Trophoblast cell (in vitro differentiated cells and primary cell): ENCODE results near the gene PPM1N.

Source experiments
- DNase-seq, 2 donors: peaks; one replicate each; pipeline ENCODE4 v3.0.0-alpha.2; 2016
- H2AFZ ChIP-seq: 2 replicates; pipeline ENCODE4 v1.6.1; 2013; ENCODE audit warnings: low read length, moderate library complexity, mild to moderate bottlenecking; ENCODE audit not compliant: insufficient read depth, poor library complexity
- H2AK5ac ChIP-seq: 2 replicates; pipeline ENCODE4 v1.6.1; 2013; ENCODE audit warnings: mild to moderate bottlenecking, low read length
- H2BK120ac ChIP-seq: 2 replicates; pipeline ENCODE4 v1.6.1; 2013; ENCODE audit warnings: low read length, mild to moderate bottlenecking, moderate library complexity; ENCODE audit not compliant: insufficient read depth, poor library complexity
- H2BK12ac ChIP-seq: 2 replicates; pipeline ENCODE4 v1.6.1; 2013; ENCODE audit warnings: mild to moderate bottlenecking, low read length, moderate library complexity
- H2BK5ac ChIP-seq: 2 replicates; pipeline ENCODE4 v1.6.1; 2013; ENCODE audit warnings: low read length, low read depth, moderate library complexity, mild to moderate bottlenecking; ENCODE audit not compliant: poor library complexity
- H3K14ac ChIP-seq: 2 replicates; pipeline ENCODE4 v1.6.1; 2013; ENCODE audit warnings: mild to moderate bottlenecking, low read length
- H3K18ac ChIP-seq: 2 replicates; pipeline ENCODE4 v1.6.1; 2013; ENCODE audit warnings: mild to moderate bottlenecking, low read length
- H3K23ac ChIP-seq: 2 replicates; pipeline ENCODE4 v1.6.1; 2013; ENCODE audit warnings: low read length
- H3K27ac ChIP-seq: 2 replicates; pipeline ENCODE4 v1.5.1; 2013; ENCODE audit warnings: low read depth, mild to moderate bottlenecking, inconsistent platforms, low read length, moderate library complexity
- H3K27me3 ChIP-seq: 2 replicates; pipeline ENCODE4 v1.6.1; 2013; ENCODE audit warnings: inconsistent platforms, mild to moderate bottlenecking, low read length, moderate library complexity; ENCODE audit not compliant: insufficient read depth
- H3K36me3 ChIP-seq, 2 experiments: 1 replicate in 1 of 2; 2 replicates in 1 of 2; pipeline ENCODE4 v1.6.1; 2013; ENCODE audit warnings: low read length in 2 of 2, mild to moderate bottlenecking in 2 of 2, moderate library complexity in 1 of 2; ENCODE audit not compliant: insufficient read depth in 2 of 2, control insufficient read depth in 1 of 2
- H3K4ac ChIP-seq: 2 replicates; pipeline ENCODE4 v1.6.1; 2013; ENCODE audit warnings: low read depth, mild to moderate bottlenecking, low read length, moderate library complexity
- H3K4me1 ChIP-seq, 2 experiments: 1 replicate in 1 of 2; 2 replicates in 1 of 2; pipeline ENCODE4 v1.6.1; 2013; ENCODE audit warnings: low read length in 2 of 2, mild to moderate bottlenecking in 2 of 2, moderate library complexity in 1 of 2; ENCODE audit not compliant: insufficient read depth in 2 of 2, control insufficient read depth in 1 of 2
- H3K4me2 ChIP-seq: 2 replicates; pipeline ENCODE4 v1.6.1; 2013; ENCODE audit warnings: inconsistent platforms, mild to moderate bottlenecking, low read length, moderate library complexity
- H3K4me3 ChIP-seq: 2 replicates; pipeline ENCODE4 v1.5.1; 2013; ENCODE audit warnings: mild to moderate bottlenecking, low read depth, low read length, inconsistent platforms
- H3K79me1 ChIP-seq: one replicate; pipeline ENCODE4 v1.6.1; 2013; ENCODE audit warnings: low read length
- H3K79me2 ChIP-seq: 2 replicates; pipeline ENCODE4 v1.6.1; 2013; ENCODE audit warnings: low read length, mild to moderate bottlenecking; ENCODE audit not compliant: control insufficient read depth, insufficient read depth, poor library complexity
- H3K9ac ChIP-seq: 2 replicates; pipeline ENCODE4 v1.6.1; 2013; ENCODE audit warnings: mild to moderate bottlenecking, low read length
- H3K9me3 ChIP-seq: 2 replicates; pipeline ENCODE4 v1.6.1; 2013; ENCODE audit warnings: low read depth, mild to moderate bottlenecking, control low read depth, inconsistent platforms, low read length; ENCODE audit not compliant: insufficient read depth
- H4K12ac ChIP-seq: 2 replicates; pipeline ENCODE4 v1.6.1; 2013; ENCODE audit warnings: low read depth, mild to moderate bottlenecking, low read length, moderate library complexity
- H4K8ac ChIP-seq: 2 replicates; pipeline ENCODE4 v1.6.1; 2013; ENCODE audit warnings: low read depth, mild to moderate bottlenecking, low read length, moderate library complexity
- H4K91ac ChIP-seq: one replicate; pipeline ENCODE4 v1.6.1; 2013; ENCODE audit warnings: low read depth, mild to moderate bottlenecking, low read length, moderate library complexity
- WGBS: extraction: QIAGEN DNeasy Blood & Tissue Kit; methylation state at CpG from one replicate; pipeline ENCODE4 v1.1.7; 2013; ENCODE audit warnings: missing lambda C conversion rate; ENCODE audit not compliant: insufficient read length, insufficient coverage; ENCODE audit errors: extremely low coverage; 5-methylcytosine and 5-hydroxymethylcytosine counted together

Gene PPM1N

DNA sequence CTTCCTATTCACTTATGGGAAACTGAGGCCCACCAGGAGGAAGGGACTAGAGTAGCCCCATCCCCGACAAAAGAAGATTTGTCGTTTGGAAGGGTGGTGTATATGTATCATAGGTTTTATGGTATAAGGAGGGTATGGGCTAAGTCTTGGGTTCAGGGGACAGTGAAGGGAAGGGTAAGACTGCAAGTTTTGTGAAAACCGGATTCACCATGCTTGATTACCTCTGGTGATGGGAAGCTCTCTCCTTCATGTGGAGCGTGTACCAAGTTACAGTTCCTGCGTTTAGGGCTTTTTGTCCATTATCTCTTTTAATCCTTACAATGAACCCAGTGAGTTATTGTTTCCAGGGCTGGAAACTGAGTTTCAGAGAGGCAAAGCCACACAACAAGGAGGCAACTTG lies 12.8 kb downstream of the PPM1N start:
- Histone ChIP-seq H4K91ac (no peak overlapping the region), H3K18ac (no peak overlapping the region), H2BK5ac (no peak overlapping the region), H4K12ac (no peak overlapping the region), H3K79me2 (peaks cover 52% of the 10 kb centered on the region), H2AK5ac (no peak overlapping the region), H3K4me2 (no peak overlapping the region), H3K27ac (no peak overlapping the region), H3K4ac (peak overlapping the region; percentile 37), H3K4me3 (no peak overlapping the region), H3K36me3 (peaks cover 30 to 35% of the 10 kb centered on the region in 2 experiments), H4K8ac (no peak overlapping the region), H3K23ac (no peak overlapping the region), H3K9ac (no peak overlapping the region), H3K4me1 (peaks cover 6 to 15% of the 10 kb centered on the region in 2 experiments), H2BK12ac (no peak overlapping the region), H2AFZ (no peak overlapping the region), H3K9me3 (no peaks in the 10 kb centered on the region), H3K27me3 (no peaks in the 10 kb centered on the region), H3K79me1 (peaks cover 29% of the 10 kb centered on the region), H2BK120ac (no peak overlapping the region), H3K14ac (no peak overlapping the region)
- no peak for DNase-seq
- WGBS: 100% methylated on average over 1 of the region's 5 CpGs

DNA sequence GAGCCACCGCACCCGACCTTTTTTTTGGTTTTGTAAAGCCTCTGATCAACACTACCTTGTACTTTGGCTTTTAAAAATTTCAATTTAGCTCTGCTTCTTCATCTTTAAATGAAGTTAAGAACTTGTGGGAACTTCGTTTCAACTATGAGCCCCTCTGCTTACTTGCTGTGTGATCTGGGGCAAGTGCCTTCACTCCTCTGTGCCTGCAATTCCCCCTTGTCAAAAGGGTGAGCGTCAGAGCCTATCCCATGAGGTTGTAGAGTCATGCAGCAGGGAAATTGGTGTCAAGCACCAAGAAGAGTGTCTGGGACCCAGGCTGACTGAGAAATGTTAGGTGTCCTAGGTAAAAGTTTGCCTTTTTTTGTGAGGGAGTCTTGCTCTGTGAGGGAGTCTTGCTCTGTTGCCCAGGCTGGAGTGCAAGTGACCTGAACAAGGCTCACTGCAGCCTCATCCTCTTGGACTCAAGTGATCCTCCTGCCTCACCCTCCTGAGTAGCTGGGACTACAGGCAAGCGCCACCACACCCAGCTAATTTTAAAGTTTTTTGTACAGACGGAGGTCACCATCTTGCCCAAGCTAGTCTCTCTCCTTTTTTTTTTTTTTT lies 14.7 kb downstream of the PPM1N start:
- Histone ChIP-seq H3K14ac (no peak overlapping the region), H3K36me3 (peaks cover 43 to 50% of the 10 kb centered on the region in 2 experiments), H4K91ac (no peak overlapping the region), H2AK5ac (no peak overlapping the region), H3K27ac (no peak overlapping the region), H3K18ac (no peak overlapping the region), H4K12ac (no peak overlapping the region), H3K4ac (peak overlapping the region; percentile 71), H3K9ac (no peak overlapping the region), H2AFZ (no peak overlapping the region), H3K4me1 (peaks cover 4 to 13% of the 10 kb centered on the region in 2 experiments), H3K23ac (no peak overlapping the region), H2BK120ac (no peak overlapping the region), H4K8ac (no peak overlapping the region), H3K79me2 (peaks cover 46% of the 10 kb centered on the region), H2BK5ac (no peak overlapping the region), H3K79me1 (peaks cover 14% of the 10 kb centered on the region), H3K9me3 (no peaks in the 10 kb centered on the region), H3K4me3 (no peak overlapping the region), H3K4me2 (no peak overlapping the region), H2BK12ac (no peak overlapping the region), H3K27me3 (no peaks in the 10 kb centered on the region)
- no peak for DNase-seq
- WGBS: no CpG with 5 or more reads among the region's 6 CpGs

DNA sequence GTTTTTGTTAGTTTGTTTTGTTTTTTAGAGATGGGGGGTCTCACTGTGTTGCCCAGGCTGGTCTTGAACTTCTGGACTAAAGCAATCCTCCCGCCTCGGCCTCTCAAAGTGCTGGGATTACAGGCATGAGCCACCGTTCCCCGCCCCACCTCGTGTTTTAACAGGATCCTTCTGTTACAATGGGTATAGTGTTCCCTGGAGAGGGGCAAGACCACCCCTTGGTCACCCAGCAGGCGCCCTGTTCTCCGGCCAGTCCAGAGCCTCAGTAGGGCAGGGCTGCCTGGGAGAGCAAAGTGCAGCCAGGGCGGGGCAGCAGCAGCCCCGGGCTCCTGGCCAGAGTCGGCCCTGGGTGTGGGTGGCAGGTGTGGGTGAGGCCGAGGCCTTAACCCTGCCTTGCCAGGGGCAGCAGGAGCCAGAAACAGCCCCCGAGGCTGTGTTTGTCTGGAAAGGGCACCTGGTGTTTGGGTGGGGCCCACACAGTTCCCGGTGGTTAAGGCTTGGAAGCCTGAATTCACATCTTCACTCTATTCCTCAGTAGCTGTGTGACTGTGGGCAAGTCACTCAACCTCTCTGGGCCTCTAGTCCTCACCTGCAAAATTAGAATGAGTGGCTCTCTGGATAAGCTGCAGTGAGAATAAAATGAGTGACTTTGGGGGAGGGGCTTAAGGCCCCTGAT lies 16.3 kb downstream of the PPM1N start:
- no peak overlapping the region for H3K4me2 ChIP-seq

GRCh38 chr19:45515081-45515624 lies 16.9 kb downstream of the PPM1N start:
- H3K36me3 ChIP-seq: peaks cover 53 to 59% of the 10 kb centered on the region in 2 experiments
- no peak overlapping the region for H3K4me2 ChIP-seq
- no peak overlapping the region for H3K23ac ChIP-seq
- peaks cover 30% of the 10 kb centered on the region for H3K79me2 ChIP-seq
- no peak overlapping the region for H2BK120ac ChIP-seq
- H3K27me3 ChIP-seq: no peaks in the 10 kb centered on the region
- WGBS: no CpG with 5 or more reads among the region's 10 CpGs
- no peak overlapping the region for H3K14ac ChIP-seq
- no peak overlapping the region for H4K91ac ChIP-seq
- H3K9ac ChIP-seq: no peak overlapping the region
- DNase-seq: peak in 1 of 2 donors; percentile 41
- no peak overlapping the region for H2AFZ ChIP-seq
- H3K4me1 ChIP-seq: peaks cover 0 to 11% of the 10 kb centered on the region in 2 experiments
- H3K27ac ChIP-seq: no peak overlapping the region
- no peak overlapping the region for H2BK12ac ChIP-seq
- H3K18ac ChIP-seq: no peak overlapping the region
- H4K8ac ChIP-seq: no peak overlapping the region
- no peak overlapping the region for H2AK5ac ChIP-seq
- H3K9me3 ChIP-seq: no peaks in the 10 kb centered on the region
- H3K4me3 ChIP-seq: no peak overlapping the region
- H2BK5ac ChIP-seq: no peak overlapping the region
- H3K4ac ChIP-seq: no peak overlapping the region
- H3K79me1 ChIP-seq: no peaks in the 10 kb centered on the region
- no peak overlapping the region for H4K12ac ChIP-seq

More for the DNA sequence above, 16.3 kb downstream of the PPM1N start:
- peak; percentile 55 to 70 for DNase-seq
- WGBS: no CpG with 5 or more reads among the region's 13 CpGs
- Histone ChIP-seq H3K4me3 (no peak overlapping the region), H4K91ac (no peak overlapping the region), H2AK5ac (no peak overlapping the region), H2AFZ (no peak overlapping the region), H3K27me3 (no peaks in the 10 kb centered on the region), H4K8ac (no peak overlapping the region), H3K4ac (peak overlapping the region; percentile 2), H3K18ac (no peak overlapping the region), H3K9ac (no peak overlapping the region), H3K79me2 (peaks cover 35% of the 10 kb centered on the region), H3K23ac (no peak overlapping the region), H2BK5ac (no peak overlapping the region), H3K36me3 (peaks cover 51 to 57% of the 10 kb centered on the region in 2 experiments), H3K4me1 (peaks cover 2 to 11% of the 10 kb centered on the region in 2 experiments), H4K12ac (no peak overlapping the region), H3K9me3 (no peaks in the 10 kb centered on the region), H3K27ac (no peak overlapping the region), H3K14ac (no peak overlapping the region), H2BK120ac (no peak overlapping the region), H2BK12ac (no peak overlapping the region), H3K79me1 (peaks cover 2% of the 10 kb centered on the region)
